Keratinocyte (primary cell): ENCODE results near the gene UROC1. TPM values are rescaled to one million over a fixed set of nuclear protein-coding genes. Genes with fewer than 3 reads are reported as not detected.

Source experiments
- DNase-seq: peaks from one replicate; pipeline ENCODE4 v3.0.0-alpha.2; 2011; ENCODE audit warnings: low read depth, missing footprints, low spot score
- FAIRE-seq: peaks from 2 replicates; lab custom pipeline; 2011; peaks lifted over from hg19 to GRCh38; lab: Jason Lieb, UNC
- H2AFZ ChIP-seq: 2 replicates; pipeline ENCODE4 v1.6.0; 2012; ENCODE audit warnings: low read length, control low read depth, inconsistent platforms; ENCODE audit not compliant: control insufficient read depth
- H3K27ac ChIP-seq: 2 replicates; pipeline ENCODE4 v1.5.1; 2011; ENCODE audit warnings: low read length; ENCODE audit not compliant: control insufficient read depth, insufficient read depth
- H3K27me3 ChIP-seq: 3 replicates; pipeline ENCODE4 v1.6.0; 2011; ENCODE audit warnings: low read length; ENCODE audit not compliant: control insufficient read depth, insufficient read depth; ENCODE audit errors: extremely low read depth
- H3K36me3 ChIP-seq, 2 experiments: 2 replicates in 1 of 2; 3 replicates in 1 of 2; pipeline ENCODE4 v1.5.1; 2011; ENCODE audit warnings: low read length in 2 of 2, mild to moderate bottlenecking in 1 of 2; ENCODE audit not compliant: control insufficient read depth in 2 of 2, insufficient read depth in 2 of 2; ENCODE audit errors: extremely low read depth in 1 of 2
- H3K4me1 ChIP-seq: 3 replicates; pipeline ENCODE4 v1.5.1; 2011; ENCODE audit warnings: low read length; ENCODE audit not compliant: control insufficient read depth, insufficient read depth; ENCODE audit errors: extremely low read depth
- H3K4me2 ChIP-seq: 3 replicates; pipeline ENCODE4 v1.6.0; 2011; ENCODE audit warnings: low read depth, low read length; ENCODE audit not compliant: control insufficient read depth, insufficient read depth; ENCODE audit errors: extremely low read depth
- H3K4me3 ChIP-seq, 3 experiments: fragments of 200-600 bp in 1 of 3; sonication (generic) in 1 of 3; 2 replicates in 2 of 3; 3 replicates in 1 of 3; pipeline ENCODE4 v1.5.1; 2011 to 2016; ENCODE audit warnings: low read length in 3 of 3, mild to moderate bottlenecking in 3 of 3, control low read depth in 2 of 3, inconsistent platforms in 1 of 3, low read depth in 1 of 3, mixed read lengths in 1 of 3, mixed run types in 1 of 3, moderate library complexity in 1 of 3; ENCODE audit not compliant: control insufficient read depth in 2 of 3, insufficient read depth in 2 of 3; ENCODE audit errors: extremely low read depth in 1 of 3
- H3K79me2 ChIP-seq: 2 replicates; pipeline ENCODE4 v1.6.0; 2012; ENCODE audit warnings: low read length; ENCODE audit not compliant: control insufficient read depth, insufficient read depth
- H3K9ac ChIP-seq: 3 replicates; pipeline ENCODE4 v1.6.0; 2011; ENCODE audit warnings: low read length; ENCODE audit not compliant: control insufficient read depth, insufficient read depth; ENCODE audit errors: extremely low read depth
- H3K9me1 ChIP-seq: 3 replicates; pipeline ENCODE4 v1.6.0; 2011; ENCODE audit warnings: low read length; ENCODE audit not compliant: control insufficient read depth, insufficient read depth; ENCODE audit errors: extremely low read depth
- H3K9me3 ChIP-seq: 2 replicates; pipeline ENCODE4 v1.5.1; 2012; ENCODE audit warnings: low read depth, low read length; ENCODE audit not compliant: control insufficient read depth
- H4K20me1 ChIP-seq: 3 replicates; pipeline ENCODE4 v1.6.0; 2011; ENCODE audit warnings: low read length; ENCODE audit not compliant: control insufficient read depth, insufficient read depth; ENCODE audit errors: extremely low read depth
- CTCF ChIP-seq, 3 experiments: IDR thresholded peaks in 1 of 3; conservative IDR thresholded peaks in 1 of 3; optimal IDR thresholded peaks in 1 of 3; 2 replicates in 2 of 3; 3 replicates in 1 of 3; pipeline versions ENCODE3 to v1.5.1; 2011; ENCODE audit warnings: low read length in 3 of 3, mild to moderate bottlenecking in 3 of 3, moderate library complexity in 2 of 3, control low read depth in 1 of 3, inconsistent platforms in 1 of 3; ENCODE audit not compliant: insufficient read depth in 2 of 3; ENCODE audit errors: extremely low read depth in 1 of 3
- EZH2 ChIP-seq: IDR thresholded peaks from one replicate; pipeline ENCODE4 v1.6.1; 2012; ENCODE audit warnings: inconsistent platforms, mild to moderate bottlenecking, low read length, moderate library complexity
- dilution Hi-C: fragments of 300-500 bp; cut with MboI; formaldehyde crosslinking; loops from one replicate; pipeline ENCODE4 v1.7.0; 2020; ENCODE audit warnings: low sequenced_read_pairs; ENCODE audit not compliant: extremely low pct_ligation_motif_present
- polyA plus RNA-seq, 5 experiments: library from polyadenylated mRNA; depleted of rRNA in 3 of 5; stranded (reverse) in 3 of 5; stranded (forward) in 1 of 5; unstranded in 1 of 5; fragments of >200 nt; gene quantifications; 1 replicate in 1 of 5; 2 replicates in 3 of 5; 3 replicates in 1 of 5; pipeline versions ENCODE4 v1.2.1 to v1.2.3, GENCODE V29; 2011 to 2012; ENCODE audit warnings: missing spikeins in 2 of 5, low read depth in 1 of 5, low replicate concordance in 1 of 5

The UROC1 gene
- polyA plus RNA-seq, 1 donor (not counting 4 experiments of a cell fraction or from before 2014, with no cell fraction given): not detected

- FAIRE-seq: no peak
- H3K9ac ChIP-seq: no peak overlapping the region
- dilution Hi-C loops: no loop called here
These were observed 34.5 kb upstream of the UROC1 start for GRCh38 chr3:126551839-126552687.

GRCh38 chr3:126551121-126551838 is 33.7 kb upstream of the UROC1 start:
- DNase-seq (no peak), FAIRE-seq (no peak)
- Histone ChIP-seq H3K79me2 (no peaks in the 10 kb centered on the region), H3K27ac (no peak overlapping the region), H3K9me3 (no peaks in the 10 kb centered on the region), H3K27me3 (peaks cover 31% of the 10 kb centered on the region), H3K4me2 (no peak overlapping the region), H3K4me3 (no peak overlapping the region), H3K9me1 (no peaks in the 10 kb centered on the region), H3K4me1 (no peaks in the 10 kb centered on the region), H4K20me1 (no peaks in the 10 kb centered on the region), H2AFZ (no peak overlapping the region), H3K9ac (no peak overlapping the region), H3K36me3 (no peaks in the 10 kb centered on the region)
- TF ChIP-seq CTCF (optimal IDR thresholded peaks at IDR 0.05 in 1 of 3, IDR thresholded peaks at IDR 0.05 in 1 of 3, conservative IDR thresholded peaks at IDR 0.05 in 1 of 3; ENCODE audit: extremely low read depth in 1 of 3, insufficient read depth in 2 of 3, low read length in 3 of 3) (no peak), EZH2 (no peak)
- dilution Hi-C loops: no loop called here

More at GRCh38 chr3:126551839-126552687, 34.5 kb upstream of the UROC1 start:
- Histone ChIP-seq H3K36me3 (no peaks in the 10 kb centered on the region), H3K27ac (no peak overlapping the region), H3K4me2 (no peak overlapping the region), H3K79me2 (no peaks in the 10 kb centered on the region), H3K9me3 (no peaks in the 10 kb centered on the region), H3K4me3 (no peak overlapping the region), H2AFZ (no peak overlapping the region), H3K9me1 (no peaks in the 10 kb centered on the region), H3K4me1 (no peaks in the 10 kb centered on the region), H3K27me3 (peaks cover 24% of the 10 kb centered on the region), H4K20me1 (no peaks in the 10 kb centered on the region)
- DNase-seq: no peak
- TF ChIP-seq EZH2 (no peak), CTCF (optimal IDR thresholded peaks at IDR 0.05 in 1 of 3, IDR thresholded peaks at IDR 0.05 in 1 of 3, conservative IDR thresholded peaks at IDR 0.05 in 1 of 3; ENCODE audit: extremely low read depth in 1 of 3, insufficient read depth in 2 of 3, low read length in 3 of 3) (no peak)
